H1 (cell line): Measurements from ENCODE around the gene FERMT2. TPM values are rescaled to one million over a fixed set of nuclear protein-coding genes. Genes with fewer than 3 reads are reported as not detected.

Source experiments
- CTCF ChIA-PET: fragments of 300-600 bp; sonication (Branson Sonifier 250); formaldehyde crosslinking; loops from one replicate; lab custom pipeline; 2021; ENCODE audit not compliant: partially characterized antibody; lab: Charles Lee
- POLR2A ChIA-PET: fragments of 300-600 bp; sonication (Branson Sonifier 250); formaldehyde crosslinking; loops from one replicate; lab custom pipeline; 2021; ENCODE audit warnings: inconsistent platforms; ENCODE audit not compliant: partially characterized antibody; lab: Charles Lee
- DNase-seq, 2 experiments: peaks; one replicate each; pipeline versions ENCODE4 v3.0.0 to v3.0.0-alpha.2; 2010 to 2022; ENCODE audit warnings: low spot score in 2 of 2, low read depth in 1 of 2, mixed read lengths in 1 of 2
- FAIRE-seq: peaks from 2 replicates; lab custom pipeline; 2011; peaks lifted over from hg19 to GRCh38; lab: Jason Lieb, UNC
- H2AFZ ChIP-seq: 2 replicates; pipeline ENCODE4 v1.8.1; 2012; ENCODE audit warnings: low read length, inconsistent platforms
- H2AK5ac ChIP-seq: 2 replicates; pipeline ENCODE4 v1.6.1; 2013; ENCODE audit warnings: low read depth, low read length
- H2BK120ac ChIP-seq: replicated peaks from 2 replicates; pipeline ENCODE3; 2013; ENCODE audit warnings: low read depth, low read length, inconsistent platforms
- H2BK12ac ChIP-seq: 2 replicates; pipeline ENCODE4 v1.6.1; 2013; ENCODE audit warnings: low read depth, low read length
- H2BK15ac ChIP-seq: 2 replicates; pipeline ENCODE4 v1.6.1; 2013; ENCODE audit warnings: low read length
- H2BK20ac ChIP-seq: 2 replicates; pipeline ENCODE4 v1.6.1; 2013; ENCODE audit warnings: low read length
- H2BK5ac ChIP-seq: 2 replicates; pipeline ENCODE4 v1.6.1; 2013; ENCODE audit warnings: low read depth, low read length
- H3K14ac ChIP-seq: 2 replicates; pipeline ENCODE4 v1.6.1; 2013; ENCODE audit warnings: inconsistent platforms; ENCODE audit not compliant: insufficient read length
- H3K18ac ChIP-seq: 2 replicates; pipeline ENCODE4 v1.6.1; 2013; ENCODE audit warnings: low read length; ENCODE audit errors: extremely low read depth
- H3K23ac ChIP-seq: 2 replicates; pipeline ENCODE4 v1.6.1; 2013; ENCODE audit warnings: inconsistent platforms; ENCODE audit not compliant: insufficient read length
- H3K23me2 ChIP-seq: 2 replicates; pipeline ENCODE4 v1.6.1; 2013; ENCODE audit warnings: low read depth, low read length
- H3K27ac ChIP-seq: 2 replicates; pipeline ENCODE4 v1.6.1; 2011; ENCODE audit warnings: low read depth, low read length, inconsistent platforms
- H3K27me3 ChIP-seq, 4 experiments: replicated peaks in 1 of 4; 1 replicate in 1 of 4; 2 replicates in 3 of 4; pipeline versions ENCODE4 v1.6.1 to v1.8.1; 2011 to 2013; ENCODE audit warnings: low read length in 3 of 4, mild to moderate bottlenecking in 3 of 4, inconsistent platforms in 2 of 4, mixed read lengths in 2 of 4, moderate library complexity in 1 of 4; ENCODE audit not compliant: control insufficient read depth in 3 of 4, insufficient read depth in 3 of 4; ENCODE audit errors: extremely low read depth in 1 of 4
- H3K36me3 ChIP-seq, 4 experiments: 2 replicates each; pipeline versions ENCODE4 v1.6.1 to v1.8.1; 2011 to 2013; ENCODE audit warnings: mild to moderate bottlenecking in 4 of 4, low read length in 3 of 4, moderate library complexity in 2 of 4, control low read depth in 1 of 4, inconsistent platforms in 1 of 4; ENCODE audit not compliant: insufficient read depth in 4 of 4, control insufficient read depth in 2 of 4
- H3K4ac ChIP-seq: replicated peaks from 2 replicates; pipeline ENCODE3; 2013; ENCODE audit warnings: low read length, low read depth, mixed read lengths, inconsistent platforms; ENCODE audit not compliant: insufficient read length
- H3K4me1 ChIP-seq, 4 experiments: replicated peaks in 1 of 4; 1 replicate in 1 of 4; 2 replicates in 3 of 4; pipeline versions ENCODE4 v1.6.1 to v1.8.1; 2011 to 2013; ENCODE audit warnings: low read length in 3 of 4, inconsistent platforms in 2 of 4, mixed read lengths in 1 of 4; ENCODE audit not compliant: insufficient read depth in 4 of 4, control insufficient read depth in 3 of 4
- H3K4me2 ChIP-seq, 2 experiments: 2 replicates each; pipeline versions ENCODE4 v1.6.1 to v1.8.1; 2011 to 2013; ENCODE audit warnings: low read depth in 2 of 2, low read length in 2 of 2, control low read depth in 1 of 2, inconsistent platforms in 1 of 2, mild to moderate bottlenecking in 1 of 2; ENCODE audit not compliant: insufficient read depth in 1 of 2
- H3K4me3 ChIP-seq, 4 experiments: fragments of 200-600, 300-600 bp in 1 of 4; sonication (generic), shearing (Covaris generic), sonication (Bioruptor Twin) in 1 of 4; 2 replicates each; pipeline versions ENCODE4 v1.5.1 to v1.8.1; 2011 to 2016; ENCODE audit warnings: low read length in 4 of 4, low read depth in 3 of 4, control low read depth in 2 of 4, inconsistent platforms in 2 of 4, mild to moderate bottlenecking in 2 of 4, mixed read lengths in 1 of 4, moderate library complexity in 1 of 4; ENCODE audit not compliant: insufficient read depth in 2 of 4; ENCODE audit errors: extremely low read depth in 1 of 4
- H3K56ac ChIP-seq: replicated peaks from 2 replicates; pipeline ENCODE3; 2013; ENCODE audit warnings: low read depth, mild to moderate bottlenecking, mixed read lengths, low read length, inconsistent platforms; ENCODE audit not compliant: insufficient read length
- H3K79me1 ChIP-seq: 2 replicates; pipeline ENCODE4 v1.6.1; 2013; ENCODE audit warnings: low read depth, low read length, control low read depth
- H3K79me2 ChIP-seq, 2 experiments: 2 replicates each; pipeline versions ENCODE4 v1.6.1 to v1.8.1; 2012 to 2013; ENCODE audit warnings: low read length in 2 of 2, mild to moderate bottlenecking in 2 of 2, inconsistent platforms in 1 of 2; ENCODE audit not compliant: insufficient read depth in 2 of 2, control insufficient read depth in 1 of 2
- H3K9ac ChIP-seq, 4 experiments: replicated peaks in 1 of 4; 1 replicate in 1 of 4; 2 replicates in 3 of 4; pipeline versions ENCODE4 v1.6.1 to v1.8.1; 2011 to 2013; ENCODE audit warnings: low read depth in 3 of 4, low read length in 3 of 4, control low read depth in 2 of 4, mild to moderate bottlenecking in 2 of 4, moderate library complexity in 2 of 4, inconsistent platforms in 1 of 4; ENCODE audit errors: extremely low read depth in 1 of 4
- H3K9me3 ChIP-seq, 2 experiments: 2 replicates each; pipeline versions ENCODE4 v1.6.1 to v1.8.1; 2012 to 2013; ENCODE audit warnings: mild to moderate bottlenecking in 2 of 2, moderate library complexity in 2 of 2, control low read depth in 1 of 2, inconsistent platforms in 1 of 2, low read depth in 1 of 2, low read length in 1 of 2, mixed read lengths in 1 of 2; ENCODE audit not compliant: insufficient read depth in 2 of 2
- H4K20me1 ChIP-seq, 2 experiments: replicated peaks in 1 of 2; 2 replicates each; pipeline versions ENCODE3 to v1.8.1; 2011 to 2013; ENCODE audit warnings: inconsistent platforms in 2 of 2, low read length in 2 of 2, mild to moderate bottlenecking in 1 of 2; ENCODE audit not compliant: insufficient read depth in 2 of 2, control insufficient read depth in 1 of 2
- H4K5ac ChIP-seq: 2 replicates; pipeline ENCODE4 v1.6.1; 2013; ENCODE audit warnings: low read length, low read depth, mixed read lengths, inconsistent platforms; ENCODE audit not compliant: insufficient read length
- H4K8ac ChIP-seq: 2 replicates; pipeline ENCODE4 v1.8.0; 2013; ENCODE audit warnings: mild to moderate bottlenecking, moderate library complexity, low read length, inconsistent platforms; ENCODE audit not compliant: insufficient read depth; ENCODE audit errors: extremely low read depth
- H4K91ac ChIP-seq: replicated peaks from 2 replicates; pipeline ENCODE3; 2013; ENCODE audit warnings: low read length, mixed read lengths, inconsistent platforms; ENCODE audit not compliant: insufficient read length
- BACH1 ChIP-seq: IDR thresholded peaks from 2 replicates; pipeline ENCODE4 v1.6.1; 2012; ENCODE audit warnings: low read length, improper control_type of control experiment
- CTCF ChIP-seq, 3 experiments: IDR thresholded peaks; 1 replicate in 2 of 3; 2 replicates in 1 of 3; pipeline versions ENCODE4 v1.5.1 to v1.6.1; 2011; ENCODE audit warnings: low read length in 3 of 3, mild to moderate bottlenecking in 3 of 3, inconsistent platforms in 2 of 3, low read depth in 1 of 3, moderate library complexity in 1 of 3; ENCODE audit not compliant: insufficient read depth in 1 of 3; ENCODE audit errors: control extremely low read depth in 1 of 3
- EGR1 ChIP-seq: IDR thresholded peaks from 2 replicates; pipeline ENCODE4 v1.6.1; 2011; ENCODE audit warnings: low read depth, low read length, borderline replicate concordance
- GABPA ChIP-seq: IDR thresholded peaks from 2 replicates; pipeline ENCODE4 v1.6.1; 2011; ENCODE audit warnings: mild to moderate bottlenecking, low read length, moderate library complexity, borderline replicate concordance; ENCODE audit not compliant: insufficient read depth
- PHF8 ChIP-seq: fragments of 200-600 bp; sonication (generic); conservative IDR thresholded peaks from 2 replicates; pipeline ENCODE4 v1.7.1; 2012; ENCODE audit warnings: low read depth, mild to moderate bottlenecking, inconsistent platforms, low read length, moderate library complexity
- RXRA ChIP-seq: IDR thresholded peaks from 2 replicates; pipeline ENCODE4 v1.6.1; 2011; ENCODE audit warnings: low read depth, mild to moderate bottlenecking, low read length, moderate library complexity; ENCODE audit not compliant: insufficient read depth
- SIX5 ChIP-seq: IDR thresholded peaks from 2 replicates; pipeline ENCODE4 v1.6.1; 2011; ENCODE audit warnings: mild to moderate bottlenecking, low read depth, low read length
- SRF ChIP-seq: IDR thresholded peaks from 2 replicates; pipeline ENCODE4 v1.6.1; 2011; ENCODE audit warnings: mild to moderate bottlenecking, low read depth, low read length, moderate library complexity
- YY1 ChIP-seq: IDR thresholded peaks from 2 replicates; pipeline ENCODE4 v1.6.1; 2011; ENCODE audit warnings: low read depth, mild to moderate bottlenecking, low read length
- ZNF274 ChIP-seq: IDR thresholded peaks from 2 replicates; pipeline ENCODE4 v1.7.0; 2012; ENCODE audit warnings: low read length, borderline replicate concordance; ENCODE audit errors: extremely low read depth
- WGBS, 2 experiments: shearing (Covaris generic) in 1 of 2; methylation state at CpG; one replicate each; pipeline versions ENCODE4 v1.1.6 to v1.1.7; 2013 to 2015; ENCODE audit warnings: low lambda C conversion rate in 2 of 2, mixed read lengths in 2 of 2, inconsistent platforms in 1 of 2, low coverage in 1 of 2, missing lambda C conversion rate in 1 of 2; ENCODE audit not compliant: insufficient replicate concordance in 2 of 2, insufficient coverage in 1 of 2, insufficient read length in 1 of 2; ENCODE audit errors: extremely low coverage in 1 of 2, missing lambda C conversion rate in 1 of 2; 5-methylcytosine and 5-hydroxymethylcytosine counted together
- polyA plus RNA-seq, 7 experiments: library from polyadenylated mRNA; depleted of rRNA in 3 of 7; stranded (reverse) in 5 of 7; unstranded in 2 of 7; fragments of >200 nt in 5 of 7; fragments of 200-250 nt in 2 of 7; gene quantifications; 1 replicate in 5 of 7; 2 replicates in 1 of 7; 4 replicates in 1 of 7; pipeline versions ENCODE4 v1.2.1 to v1.2.3, GENCODE V29; 2011 to 2013; ENCODE audit warnings: missing spikeins in 2 of 7, mixed read lengths in 2 of 7
- total RNA-seq: library from RNA; stranded (reverse); fragmentation: NEBNext Ultra II Directional; extraction: Animal tissue kit (Norgen Biotek cat#: 25700); gene quantifications from 2 replicates; pipeline ENCODE4 v1.2.1, GENCODE V29; 2021
- TF ChIP-seq, protein P1 (sequence below): IDR thresholded peaks from 2 replicates; pipeline ENCODE4 v1.6.1; 2012; ENCODE audit warnings: inconsistent platforms

FERMT2 gene
- total and polyA plus RNA-seq, 2 of the 8 experiments (the other 6 are each of a cell fraction or from before 2014, with no cell fraction given), result 53.3 to 142 TPM

- no peaks in the 10 kb centered on the region for H4K20me1 ChIP-seq
- no peak overlapping the region for H4K91ac ChIP-seq
- no peak overlapping the region for H3K18ac ChIP-seq
- 81% methylated on average over 1 of the region's 1 CpG; no CpG with 5 or more reads in 1 of the 2 experiments for WGBS, 2 experiments
- H3K36me3 ChIP-seq, result peaks cover 12 to 86% (median 23%) of the 10 kb centered on the region in 4 experiments
- CTCF ChIA-PET, result interaction anchor here (1.0 kb wide), 1 partner anchor 8 kb away, joined by 3 read pairs; no protein-coding TSS in a partner anchor
- no peak overlapping the region for H2BK120ac ChIP-seq
- no peak overlapping the region for H2BK12ac ChIP-seq
- peaks cover 0 to 23% (median 14%) of the 10 kb centered on the region in 4 experiments; a peak in 4 of 7 replicates for H3K4me1 ChIP-seq
- no peak for FAIRE-seq
- peak overlapping the region; percentile 79 for H4K5ac ChIP-seq
- H2AK5ac ChIP-seq, result no peak overlapping the region
- H3K4me3 ChIP-seq, result no peak overlapping the region; a peak in 1 of 8 replicates
- no peak overlapping the region for H3K27ac ChIP-seq
- H3K56ac ChIP-seq, result no peak overlapping the region
- H3K23me2 ChIP-seq, result no peaks in the 10 kb centered on the region
- H3K9ac ChIP-seq, result no peak overlapping the region
- no peak overlapping the region for H3K4me2 ChIP-seq
- no peak overlapping the region for H2BK20ac ChIP-seq
- H2BK5ac ChIP-seq, result no peak overlapping the region
- no peak overlapping the region for H3K14ac ChIP-seq
- no peaks in the 10 kb centered on the region; the same call in 1 of the 2 replicates for H3K79me1 ChIP-seq
- POLR2A ChIA-PET, result interaction anchor here (1.2 kb wide), 1 partner anchor 12 kb away, joined by 3 read pairs; no protein-coding TSS in a partner anchor
- no peak overlapping the region for H3K23ac ChIP-seq
- no peak overlapping the region for H2BK15ac ChIP-seq
- no peak overlapping the region for H3K4ac ChIP-seq
- no peaks in the 10 kb centered on the region for H3K79me2 ChIP-seq
- no peaks in the 10 kb centered on the region for H3K9me3 ChIP-seq
- H3K27me3 ChIP-seq, result no peaks in the 10 kb centered on the region
- H4K8ac ChIP-seq, result no peak overlapping the region
- DNase-seq, result no peak
- no peak overlapping the region for H2AFZ ChIP-seq
- TF ChIP-seq EGR1 (no peak), ZNF274 (no peak), RXRA (no peak), SIX5 (no peak), YY1 (no peak), SRF (no peak), CTCF (IDR thresholded peaks at IDR 0.05; ENCODE audit: control extremely low read depth in 1 of 3, insufficient read depth in 1 of 3, low read depth in 1 of 3, low read length in 3 of 3) (no peak), GABPA (no peak), BACH1 (no peak), PHF8 (no peak)
- TF ChIP-seq, protein P1, sequence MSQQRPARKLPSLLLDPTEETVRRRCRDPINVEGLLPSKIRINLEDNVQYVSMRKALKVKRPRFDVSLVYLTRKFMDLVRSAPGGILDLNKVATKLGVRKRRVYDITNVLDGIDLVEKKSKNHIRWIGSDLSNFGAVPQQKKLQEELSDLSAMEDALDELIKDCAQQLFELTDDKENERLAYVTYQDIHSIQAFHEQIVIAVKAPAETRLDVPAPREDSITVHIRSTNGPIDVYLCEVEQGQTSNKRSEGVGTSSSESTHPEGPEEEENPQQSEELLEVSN, result no peak
These were observed 76.5 kb downstream of the FERMT2 start for GRCh38 chr14:52874389-52874788.
